H9 (cell line): ENCODE data around the gene TBC1D22A. TPM values are rescaled to one million over a fixed set of nuclear protein-coding genes. Genes with fewer than 3 reads are reported as not detected.

Experiments
- DNase-seq: peaks from one replicate; pipeline ENCODE4 v3.0.0-alpha.2; 2017
- H2AFZ ChIP-seq: one replicate; pipeline ENCODE4 v1.6.1; 2013; ENCODE audit warnings: mild to moderate bottlenecking, low read length, control low read depth, moderate library complexity
- H2AK5ac ChIP-seq: 2 replicates; pipeline ENCODE4 v1.6.1; 2013; ENCODE audit warnings: low read length, control low read depth, mixed read lengths; ENCODE audit not compliant: insufficient read length
- H2BK120ac ChIP-seq: one replicate; pipeline ENCODE4 v1.6.1; 2013; ENCODE audit warnings: low read depth, mild to moderate bottlenecking, low read length, control low read depth, inconsistent platforms; ENCODE audit not compliant: poor library complexity, severe bottlenecking
- H2BK12ac ChIP-seq: 2 replicates; pipeline ENCODE4 v1.6.1; 2013; ENCODE audit warnings: low read length, control low read depth, mixed read lengths, low read depth; ENCODE audit not compliant: insufficient read length
- H2BK15ac ChIP-seq: 2 replicates; pipeline ENCODE4 v1.6.1; 2013; ENCODE audit warnings: low read depth, low read length, control low read depth
- H2BK20ac ChIP-seq: one replicate; pipeline ENCODE4 v1.6.1; 2013; ENCODE audit warnings: low read depth, mild to moderate bottlenecking, low read length, control low read depth, inconsistent platforms; ENCODE audit not compliant: poor library complexity, severe bottlenecking
- H2BK5ac ChIP-seq: 2 replicates; pipeline ENCODE4 v1.6.1; 2013; ENCODE audit warnings: low read length, control low read depth, mixed read lengths; ENCODE audit not compliant: insufficient read length
- H3K14ac ChIP-seq: 2 replicates; pipeline ENCODE4 v1.6.1; 2013; ENCODE audit warnings: low read length, control low read depth; ENCODE audit not compliant: insufficient read depth
- H3K18ac ChIP-seq: 2 replicates; pipeline ENCODE4 v1.6.1; 2013; ENCODE audit warnings: low read depth, mild to moderate bottlenecking, mixed read lengths, low read length, control low read depth; ENCODE audit not compliant: insufficient read length
- H3K23ac ChIP-seq: 2 replicates; pipeline ENCODE4 v1.6.1; 2013; ENCODE audit warnings: low read length, control low read depth, mixed read lengths, low read depth; ENCODE audit not compliant: insufficient read length
- H3K23me2 ChIP-seq: 2 replicates; pipeline ENCODE4 v1.6.1; 2013; ENCODE audit warnings: low read depth, mild to moderate bottlenecking, mixed read lengths, low read length, control low read depth; ENCODE audit not compliant: insufficient read length, poor library complexity, severe bottlenecking
- H3K27ac ChIP-seq: 2 replicates; pipeline ENCODE4 v1.5.1; 2013; ENCODE audit warnings: low read length, control low read depth, mixed read lengths, low read depth; ENCODE audit not compliant: insufficient read length
- H3K27me3 ChIP-seq: 2 replicates; pipeline ENCODE4 v1.6.1; 2013; ENCODE audit warnings: low read length, control low read depth, inconsistent platforms; ENCODE audit not compliant: insufficient read depth
- H3K4ac ChIP-seq: 2 replicates; pipeline ENCODE4 v1.6.1; 2013; ENCODE audit warnings: low read depth, mild to moderate bottlenecking, control low read depth, inconsistent platforms, low read length, moderate library complexity
- H3K4me1 ChIP-seq: 2 replicates; pipeline ENCODE4 v1.6.1; 2013; ENCODE audit warnings: low read length, control low read depth, inconsistent platforms; ENCODE audit not compliant: insufficient read depth
- H3K4me2 ChIP-seq: 2 replicates; pipeline ENCODE4 v1.6.1; 2013; ENCODE audit warnings: low read length, control low read depth, mixed read lengths; ENCODE audit not compliant: insufficient read length, insufficient read depth
- H3K56ac ChIP-seq: 2 replicates; pipeline ENCODE4 v1.6.1; 2013; ENCODE audit warnings: low read depth, mild to moderate bottlenecking, mixed read lengths, low read length, control low read depth; ENCODE audit not compliant: insufficient read length
- H3K79me1 ChIP-seq: 2 replicates; pipeline ENCODE4 v1.6.1; 2013; ENCODE audit warnings: low read depth, mild to moderate bottlenecking, moderate library complexity, low read length, control low read depth, inconsistent platforms; ENCODE audit not compliant: insufficient read depth, poor library complexity, severe bottlenecking
- H3K79me2 ChIP-seq: 2 replicates; pipeline ENCODE4 v1.6.1; 2013; ENCODE audit warnings: low read length, control low read depth, inconsistent platforms; ENCODE audit not compliant: insufficient read depth
- H3K9ac ChIP-seq: 2 replicates; pipeline ENCODE4 v1.6.1; 2013; ENCODE audit warnings: low read length, control low read depth, mixed read lengths; ENCODE audit not compliant: insufficient read length; ENCODE audit errors: extremely low read depth
- H3K9me3 ChIP-seq: one replicate; pipeline ENCODE4 v1.6.1; 2013; ENCODE audit warnings: low read depth, low read length, inconsistent platforms; ENCODE audit not compliant: control insufficient read depth
- H3T11ph ChIP-seq: one replicate; pipeline ENCODE4 v1.6.1; 2013; ENCODE audit warnings: mild to moderate bottlenecking, low read length, control low read depth, inconsistent platforms
- H4K20me1 ChIP-seq: one replicate; pipeline ENCODE4 v1.6.1; 2013; ENCODE audit not compliant: control insufficient read depth, insufficient read length, insufficient read depth
- H4K5ac ChIP-seq: 2 replicates; pipeline ENCODE4 v1.6.1; 2013; ENCODE audit warnings: low read depth, mild to moderate bottlenecking, mixed read lengths, low read length, control low read depth; ENCODE audit not compliant: insufficient read length
- H4K8ac ChIP-seq: replicated peaks from 2 replicates; pipeline ENCODE4 v1.6.1; 2013; ENCODE audit warnings: low read length, control low read depth, mixed read lengths, low read depth; ENCODE audit not compliant: insufficient read length
- H4K91ac ChIP-seq: 2 replicates; pipeline ENCODE4 v1.6.1; 2013; ENCODE audit warnings: low read depth, mild to moderate bottlenecking, moderate library complexity, mixed read lengths, low read length, control low read depth; ENCODE audit not compliant: insufficient read length
- H3K27ac Mint-ChIP-seq, 3 experiments: 2 replicates in 2 of 3; 3 replicates in 1 of 3; pipeline ENCODE4 v1.8.0; 2020 to 2021; ENCODE audit warnings: mixed read lengths in 3 of 3, mild to moderate bottlenecking in 1 of 3, moderate library complexity in 1 of 3
- H3K27me3 Mint-ChIP-seq: 2 replicates; pipeline ENCODE4 v1.8.0; 2021; ENCODE audit warnings: low read depth, mild to moderate bottlenecking, moderate library complexity, mixed read lengths
- H3K36me3 Mint-ChIP-seq, 3 experiments: 2 replicates in 2 of 3; 3 replicates in 1 of 3; pipeline ENCODE4 v1.8.0; 2020 to 2021; ENCODE audit warnings: low read depth in 3 of 3, mixed read lengths in 3 of 3; ENCODE audit not compliant: insufficient read depth in 1 of 3
- H3K4me1 Mint-ChIP-seq, 2 experiments: 2 replicates each; pipeline ENCODE4 v1.8.0; 2020; ENCODE audit warnings: mixed read lengths in 2 of 2
- H3K4me3 Mint-ChIP-seq, 2 experiments: 2 replicates in 1 of 2; 3 replicates in 1 of 2; pipeline ENCODE4 v1.8.0; 2020 to 2021; ENCODE audit warnings: mild to moderate bottlenecking in 2 of 2, mixed read lengths in 2 of 2, moderate library complexity in 1 of 2
- H3K9me3 Mint-ChIP-seq, 2 experiments: 2 replicates in 1 of 2; 3 replicates in 1 of 2; pipeline ENCODE4 v1.8.0; 2020; ENCODE audit warnings: mild to moderate bottlenecking in 2 of 2, mixed read lengths in 2 of 2, moderate library complexity in 1 of 2
- WGBS: extraction: QIAGEN DNeasy Blood & Tissue Kit; methylation state at CpG from one replicate; pipeline ENCODE4 v1.1.7; 2013; ENCODE audit warnings: missing lambda C conversion rate, low lambda C conversion rate, mixed read lengths; ENCODE audit not compliant: insufficient read length; ENCODE audit errors: extremely low coverage; 5-methylcytosine and 5-hydroxymethylcytosine counted together
- total RNA-seq: library from RNA; stranded (reverse); gene quantifications from 2 replicates; pipeline ENCODE4 v1.2.1, GENCODE V29; 2021
- TF ChIP-seq, protein P1 (sequence below): fragments of 200-600 bp; sonication (generic); conservative IDR thresholded peaks from 3 replicates; pipeline ENCODE4 v1.8.0; 2021; ENCODE audit warnings: antibody characterized with exemption, mild to moderate bottlenecking

TBC1D22A gene
- total RNA-seq, 1 experiment from 2014 or later = 20.8 TPM

GRCh38 chr22:47187176-47187957 is 424.9 kb downstream of the TBC1D22A start:
- Mint-ChIP-seq H3K4me1 (no peaks in the 10 kb centered on the region), H3K4me3 (no peak overlapping the region), H3K27me3 (peaks cover 7% of the 10 kb centered on the region), H3K9me3 (peaks cover 34 to 88% of the 10 kb centered on the region in 2 experiments), H3K27ac (no peak overlapping the region), H3K36me3 (peaks cover 0 to 23% (median 4%) of the 10 kb centered on the region in 3 experiments; a peak in 4 of 7 replicates)
- no peaks in the 10 kb centered on the region for H3K4me1 ChIP-seq
- no peak overlapping the region for H3K56ac ChIP-seq
- TF ChIP-seq, protein P1, sequence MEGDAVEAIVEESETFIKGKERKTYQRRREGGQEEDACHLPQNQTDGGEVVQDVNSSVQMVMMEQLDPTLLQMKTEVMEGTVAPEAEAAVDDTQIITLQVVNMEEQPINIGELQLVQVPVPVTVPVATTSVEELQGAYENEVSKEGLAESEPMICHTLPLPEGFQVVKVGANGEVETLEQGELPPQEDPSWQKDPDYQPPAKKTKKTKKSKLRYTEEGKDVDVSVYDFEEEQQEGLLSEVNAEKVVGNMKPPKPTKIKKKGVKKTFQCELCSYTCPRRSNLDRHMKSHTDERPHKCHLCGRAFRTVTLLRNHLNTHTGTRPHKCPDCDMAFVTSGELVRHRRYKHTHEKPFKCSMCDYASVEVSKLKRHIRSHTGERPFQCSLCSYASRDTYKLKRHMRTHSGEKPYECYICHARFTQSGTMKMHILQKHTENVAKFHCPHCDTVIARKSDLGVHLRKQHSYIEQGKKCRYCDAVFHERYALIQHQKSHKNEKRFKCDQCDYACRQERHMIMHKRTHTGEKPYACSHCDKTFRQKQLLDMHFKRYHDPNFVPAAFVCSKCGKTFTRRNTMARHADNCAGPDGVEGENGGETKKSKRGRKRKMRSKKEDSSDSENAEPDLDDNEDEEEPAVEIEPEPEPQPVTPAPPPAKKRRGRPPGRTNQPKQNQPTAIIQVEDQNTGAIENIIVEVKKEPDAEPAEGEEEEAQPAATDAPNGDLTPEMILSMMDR = no peak
- no peaks in the 10 kb centered on the region for H3K79me1 ChIP-seq
- no peak overlapping the region for H3K23ac ChIP-seq
- no peak overlapping the region for H2BK120ac ChIP-seq
- H3K18ac ChIP-seq = no peak overlapping the region
- H4K20me1 ChIP-seq = no peaks in the 10 kb centered on the region
- no peak overlapping the region for H3T11ph ChIP-seq
- WGBS = no CpG with 5 or more reads among the region's 9 CpGs
- H2AFZ ChIP-seq = no peak overlapping the region
- no peaks in the 10 kb centered on the region for H3K27me3 ChIP-seq
- no peak overlapping the region for H2BK20ac ChIP-seq
- no peak overlapping the region for H3K9ac ChIP-seq
- H3K9me3 ChIP-seq = no peaks in the 10 kb centered on the region
- no peak overlapping the region for H3K4me2 ChIP-seq
- DNase-seq = no peak
- H4K91ac ChIP-seq = no peak overlapping the region
- peaks cover 2% of the 10 kb centered on the region for H3K23me2 ChIP-seq
- no peak overlapping the region for H2BK12ac ChIP-seq
- H2BK15ac ChIP-seq = no peak overlapping the region
- H2AK5ac ChIP-seq = no peak overlapping the region
- H3K27ac ChIP-seq = no peak overlapping the region
- no peak overlapping the region for H3K4ac ChIP-seq
- no peak overlapping the region for H4K8ac ChIP-seq
- no peak overlapping the region for H2BK5ac ChIP-seq
- no peak overlapping the region for H3K14ac ChIP-seq
- no peaks in the 10 kb centered on the region for H3K79me2 ChIP-seq
- H4K5ac ChIP-seq = no peak overlapping the region
